GM19351 (cell line): ENCODE results near the gene EHBP1.

Experiments used
- ATAC-seq: cut with Tn5 transposase; IDR thresholded peaks from one replicate; pipeline ENCODE4 v1.9.1; 2021; ENCODE audit warnings: mild to moderate bottlenecking, moderate library complexity; ENCODE audit not compliant: unreplicated experiment

Gene EHBP1

GRCh38 chr2:62705007-62705829 lies at the start of gene EHBP1:
TSS of gene EHBP1 (plus strand) at chr2:62705713. CDS start at chr2:62707192, 1,479 bp downstream.
- ATAC-seq: peak; percentile 89

GRCh38 chr2:62657783-62658182 lies 47.7 kb upstream of the EHBP1 start:
- ATAC-seq: peak; percentile 44

GRCh38 chr2:62658891-62659290 lies 46.6 kb upstream of the EHBP1 start:
- ATAC-seq: no peak

GRCh38 chr2:62660087-62660486 lies 45.4 kb upstream of the EHBP1 start:
- peak; percentile 74 for ATAC-seq

GRCh38 chr2:62660582-62661262 lies 44.8 kb upstream of the EHBP1 start:
- peak; percentile 38 for ATAC-seq

- no peak for ATAC-seq
Measured at GRCh38 chr2:62661263-62661635, 44.3 kb upstream of the EHBP1 start.

GRCh38 chr2:62662131-62662530 lies 43.4 kb upstream of the EHBP1 start:
- no peak for ATAC-seq

GRCh38 chr2:62662554-62662953 lies 43.0 kb upstream of the EHBP1 start:
- ATAC-seq: no peak

GRCh38 chr2:62663411-62663810 lies 42.1 kb upstream of the EHBP1 start:
- ATAC-seq: no peak

- no peak for ATAC-seq
Measured at GRCh38 chr2:62663920-62664795, 41.4 kb upstream of the EHBP1 start.

GRCh38 chr2:62665446-62665845 lies 40.1 kb upstream of the EHBP1 start:
- ATAC-seq: no peak

GRCh38 chr2:62669180-62669579 lies 36.3 kb upstream of the EHBP1 start:
- ATAC-seq: no peak

- no peak for ATAC-seq
Measured at GRCh38 chr2:62672601-62673000, 32.9 kb upstream of the EHBP1 start.

- ATAC-seq: no peak
Measured at GRCh38 chr2:62675062-62675461, 30.5 kb upstream of the EHBP1 start.

GRCh38 chr2:62685256-62685655 lies 20.3 kb upstream of the EHBP1 start:
- ATAC-seq: no peak

GRCh38 chr2:62686012-62686685 lies 19.4 kb upstream of the EHBP1 start:
- no peak for ATAC-seq

- no peak for ATAC-seq
Measured at GRCh38 chr2:62687636-62688035, 17.9 kb upstream of the EHBP1 start.

GRCh38 chr2:62688771-62689170 lies 16.7 kb upstream of the EHBP1 start:
- no peak for ATAC-seq

- ATAC-seq: no peak
Measured at GRCh38 chr2:62691186-62691585, 14.3 kb upstream of the EHBP1 start.

GRCh38 chr2:62692225-62692624 lies 13.3 kb upstream of the EHBP1 start:
- ATAC-seq: no peak

GRCh38 chr2:62698653-62699052 lies 6.9 kb upstream of the EHBP1 start:
- no peak for ATAC-seq
